B cell (primary cell): ENCODE data around the gene TRABD2B. TPM values are rescaled to one million over a fixed set of nuclear protein-coding genes. Genes with fewer than 3 reads are reported as not detected.

Experiments used
- ATAC-seq: fragments of 200-7000 bp; cut with Tn5 transposase; one replicate; pipeline ENCODE4 v1.10.0; 2021; ENCODE audit warnings: low read depth, mild to moderate bottlenecking, moderate number of reproducible peaks, moderate library complexity
- CTCF ChIA-PET: fragments of 350-600 bp; sonication (Branson Sonifier 250); formaldehyde crosslinking; loops from one replicate; lab custom pipeline; 2021; ENCODE audit warnings: antibody characterized with exemption, inconsistent platforms; lab: Charles Lee
- POLR2A ChIA-PET: fragments of 350-600 bp; sonication (Branson Sonifier 250); formaldehyde crosslinking; loops from one replicate; lab custom pipeline; 2021; ENCODE audit warnings: antibody characterized with exemption; lab: Charles Lee
- DNase-seq: peaks from one replicate; pipeline ENCODE4 v3.0.0; 2013
- H2AFZ ChIP-seq: 2 replicates; pipeline ENCODE4 v1.6.1; 2012; ENCODE audit warnings: mild to moderate bottlenecking, low read depth, low read length; ENCODE audit not compliant: insufficient read depth, poor library complexity, severe bottlenecking
- H3K27ac ChIP-seq, 2 donors: 1 replicate in 1 of 2; 2 replicates in 1 of 2; pipeline ENCODE4 v1.5.1; 2012 to 2013; ENCODE audit warnings: low read length in 2 of 2, mild to moderate bottlenecking in 2 of 2, moderate library complexity in 1 of 2
- H3K27me3 ChIP-seq, 4 experiments: fragments of 200-600 bp in 1 of 4; sonication (generic) in 1 of 4; replicated peaks in 1 of 4; 1 replicate in 2 of 4; 2 replicates in 2 of 4; pipeline versions ENCODE4 v1.6.1 to v1.7.0; 2013 to 2016; ENCODE audit warnings: low read length in 3 of 4, mild to moderate bottlenecking in 2 of 4, mixed read lengths in 1 of 4, moderate library complexity in 1 of 4; ENCODE audit not compliant: insufficient read depth in 4 of 4, control insufficient read depth in 3 of 4; ENCODE audit errors: control extremely low read depth in 1 of 4
- H3K36me3 ChIP-seq, 2 experiments: replicated peaks in 1 of 2; 1 replicate in 1 of 2; 2 replicates in 1 of 2; pipeline versions ENCODE4 v1.6.1 to v1.7.1; 2013; ENCODE audit warnings: low read length in 1 of 2; ENCODE audit not compliant: insufficient read depth in 2 of 2, control insufficient read depth in 1 of 2; ENCODE audit errors: control extremely low read depth in 1 of 2, extremely low read depth in 1 of 2
- H3K4me1 ChIP-seq, 2 donors: fragments of 200-600 bp in 1 of 2; sonication (generic) in 1 of 2; 1 replicate in 1 of 2; 2 replicates in 1 of 2; pipeline versions ENCODE4 v1.5.1 to v1.6.1; 2013 to 2017; ENCODE audit warnings: low read length in 2 of 2; ENCODE audit not compliant: control insufficient read depth in 2 of 2, insufficient read depth in 2 of 2
- H3K4me2 ChIP-seq: replicated peaks from 2 replicates; pipeline ENCODE3; 2012; ENCODE audit warnings: mild to moderate bottlenecking, low read depth, low read length; ENCODE audit not compliant: poor library complexity, severe bottlenecking
- H3K4me3 ChIP-seq, 5 experiments: fragments of 200-600 bp in 1 of 5; sonication (generic) in 1 of 5; 1 replicate in 3 of 5; 2 replicates in 2 of 5; pipeline versions ENCODE4 v1.5.1 to v1.7.0; 2011 to 2016; ENCODE audit warnings: low read length in 4 of 5, mild to moderate bottlenecking in 4 of 5, low read depth in 2 of 5, control low read depth in 1 of 5, moderate library complexity in 1 of 5; ENCODE audit not compliant: insufficient read depth in 1 of 5; ENCODE audit errors: control extremely low read depth in 1 of 5, extremely low read depth in 1 of 5
- H3K79me2 ChIP-seq: fragments of 200-600 bp; sonication (generic); one replicate; pipeline ENCODE4 v1.6.0; 2016; ENCODE audit warnings: low read length; ENCODE audit not compliant: control insufficient read depth, insufficient read depth
- H3K9ac ChIP-seq: fragments of 200-600 bp; sonication (generic); 2 replicates; pipeline ENCODE4 v1.6.1; 2017; ENCODE audit warnings: mild to moderate bottlenecking, low read length, moderate library complexity
- H3K9me3 ChIP-seq, 3 donors: one replicate each; pipeline versions ENCODE4 v1.6.1 to v1.7.1; 2013; ENCODE audit warnings: low read length in 2 of 3; ENCODE audit not compliant: control insufficient read depth in 2 of 3, insufficient read depth in 1 of 3; ENCODE audit errors: control extremely low read depth in 1 of 3
- H4K20me1 ChIP-seq: 2 replicates; pipeline ENCODE4 v1.6.0; 2012; ENCODE audit warnings: mild to moderate bottlenecking, low read length; ENCODE audit not compliant: insufficient read depth, control insufficient read depth, poor library complexity, severe bottlenecking
- H3K27ac Mint-ChIP-seq: one replicate; pipeline ENCODE4 v1.8.0; 2021; ENCODE audit warnings: mixed read lengths
- H3K27me3 Mint-ChIP-seq: one replicate; pipeline ENCODE4 v1.8.0; 2021; ENCODE audit warnings: mixed read lengths
- H3K4me1 Mint-ChIP-seq: one replicate; pipeline ENCODE4 v1.8.0; 2021; ENCODE audit warnings: mixed read lengths
- H3K4me3 Mint-ChIP-seq: one replicate; pipeline ENCODE4 v1.8.0; 2021; ENCODE audit warnings: mixed read lengths
- H3K9me3 Mint-ChIP-seq: one replicate; pipeline ENCODE4 v1.8.0; 2022; ENCODE audit warnings: mixed read lengths; ENCODE audit not compliant: insufficient read depth
- EZH2 ChIP-seq: IDR thresholded peaks from 2 replicates; pipeline ENCODE4 v1.6.1; 2012; ENCODE audit warnings: borderline replicate concordance, low read depth, mild to moderate bottlenecking, moderate library complexity, low read length; ENCODE audit not compliant: insufficient read depth, poor library complexity, severe bottlenecking
- WGBS: methylation state at CpG from one replicate; pipeline ENCODE4 v1.1.5; 2013; ENCODE audit warnings: missing lambda C conversion rate; ENCODE audit not compliant: insufficient coverage; 5-methylcytosine and 5-hydroxymethylcytosine counted together
- intact Hi-C: fragments of 100-400 bp; cut with micrococcal nuclease; formaldehyde crosslinking; loops from one replicate; pipeline ENCODE4 v1.10.0; 2022
- polyA plus RNA-seq: library from polyadenylated mRNA; depleted of rRNA; stranded (reverse); fragments of >200 nt; gene quantifications from 2 replicates; pipeline ENCODE4 v1.2.3, GENCODE V29; 2012
- total RNA-seq, 2 donors: library from RNA; stranded (reverse); fragments of 120-200 nt in 1 of 2; gene quantifications; 1 replicate in 1 of 2; 2 replicates in 1 of 2; pipeline versions ENCODE4 v1.2.3 to v1.2.4, GENCODE V29; 2013 to 2022
- TF ChIP-seq, protein P1 (sequence below): fragments of 200-600 bp; IDR thresholded peaks from one replicate; pipeline ENCODE4 v1.8.0; 2022; ENCODE audit warnings: antibody characterized with exemption, mild to moderate bottlenecking

Gene TRABD2B
- total and polyA plus RNA-seq, 2 donors (not counting 1 experiment from before 2014, with no cell fraction given) = not detected

- no peaks in the 10 kb centered on the region for H3K9me3 ChIP-seq
- H3K27me3 ChIP-seq = peaks cover 0 to 4% (median 0%) of the 10 kb centered on the region in 4 experiments
- POLR2A ChIA-PET = no interaction called here
- H3K4me3 ChIP-seq = no peak overlapping the region
- CTCF ChIA-PET = no interaction called here
- H3K27ac ChIP-seq = no peak overlapping the region
- no peaks in the 10 kb centered on the region for H3K4me1 ChIP-seq
- TF ChIP-seq EZH2 = no peak
- TF ChIP-seq, protein P1, sequence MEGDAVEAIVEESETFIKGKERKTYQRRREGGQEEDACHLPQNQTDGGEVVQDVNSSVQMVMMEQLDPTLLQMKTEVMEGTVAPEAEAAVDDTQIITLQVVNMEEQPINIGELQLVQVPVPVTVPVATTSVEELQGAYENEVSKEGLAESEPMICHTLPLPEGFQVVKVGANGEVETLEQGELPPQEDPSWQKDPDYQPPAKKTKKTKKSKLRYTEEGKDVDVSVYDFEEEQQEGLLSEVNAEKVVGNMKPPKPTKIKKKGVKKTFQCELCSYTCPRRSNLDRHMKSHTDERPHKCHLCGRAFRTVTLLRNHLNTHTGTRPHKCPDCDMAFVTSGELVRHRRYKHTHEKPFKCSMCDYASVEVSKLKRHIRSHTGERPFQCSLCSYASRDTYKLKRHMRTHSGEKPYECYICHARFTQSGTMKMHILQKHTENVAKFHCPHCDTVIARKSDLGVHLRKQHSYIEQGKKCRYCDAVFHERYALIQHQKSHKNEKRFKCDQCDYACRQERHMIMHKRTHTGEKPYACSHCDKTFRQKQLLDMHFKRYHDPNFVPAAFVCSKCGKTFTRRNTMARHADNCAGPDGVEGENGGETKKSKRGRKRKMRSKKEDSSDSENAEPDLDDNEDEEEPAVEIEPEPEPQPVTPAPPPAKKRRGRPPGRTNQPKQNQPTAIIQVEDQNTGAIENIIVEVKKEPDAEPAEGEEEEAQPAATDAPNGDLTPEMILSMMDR = no peak
- peaks cover 21% of the 10 kb centered on the region for H3K27me3 Mint-ChIP-seq
- H3K9ac ChIP-seq = no peak overlapping the region
- no peak overlapping the region for H2AFZ ChIP-seq
- no peak overlapping the region for H3K4me2 ChIP-seq
- no peak overlapping the region for H3K27ac Mint-ChIP-seq
- 87% methylated on average over 5 of the region's 8 CpGs for WGBS
- ATAC-seq = no peak
- H3K9me3 Mint-ChIP-seq = no peaks in the 10 kb centered on the region
- no peak for DNase-seq
- no peak overlapping the region for H3K4me3 Mint-ChIP-seq
- intact Hi-C loops = no loop called here
- H4K20me1 ChIP-seq = no peaks in the 10 kb centered on the region
- no peaks in the 10 kb centered on the region for H3K79me2 ChIP-seq
- H3K4me1 Mint-ChIP-seq = no peaks in the 10 kb centered on the region
- no peaks in the 10 kb centered on the region for H3K36me3 ChIP-seq
These were observed 130.4 kb downstream of the TRABD2B start for GRCh38 chr1:47866601-47867437.

- intact Hi-C loops = no loop called here
- Histone ChIP-seq H3K27ac (no peak overlapping the region), H3K4me1 (no peaks in the 10 kb centered on the region), H3K4me2 (no peak overlapping the region), H3K9ac (no peak overlapping the region), H2AFZ (no peak overlapping the region), H4K20me1 (no peaks in the 10 kb centered on the region), H3K79me2 (no peaks in the 10 kb centered on the region), H3K4me3 (no peak overlapping the region), H3K9me3 (no peaks in the 10 kb centered on the region), H3K27me3 (peaks cover 0 to 4% (median 0%) of the 10 kb centered on the region in 4 experiments), H3K36me3 (no peaks in the 10 kb centered on the region)
- Mint-ChIP-seq H3K27ac (no peak overlapping the region), H3K4me1 (no peaks in the 10 kb centered on the region), H3K9me3 (no peaks in the 10 kb centered on the region), H3K27me3 (peaks cover 25% of the 10 kb centered on the region), H3K4me3 (no peak overlapping the region)
- CTCF ChIA-PET = no interaction called here
- no peak for TF ChIP-seq EZH2
- TF ChIP-seq, protein P1 = no peak
- 88% methylated on average over 6 of the region's 6 CpGs for WGBS
- DNase-seq (no peak), ATAC-seq (no peak)
- POLR2A ChIA-PET = no interaction called here
These were observed 131.2 kb downstream of the TRABD2B start for GRCh38 chr1:47865881-47866535.
